A549 (cell line): ENCODE measurements around the gene SLC25A31. TPM values are rescaled to one million over a fixed set of nuclear protein-coding genes. Genes with fewer than 3 reads are reported as not detected.
A peak's percentile ranks its signal among the peaks of the same experiment; 100 is the strongest.

ENCODE experiments used
- ATAC-seq, 2 experiments: fragments of 200-7000 bp in 1 of 2; fragments of >200 bp in 1 of 2; cut with Nextera tagmentation in 1 of 2; cut with Tn5 transposase in 1 of 2; 3 replicates each; pipeline versions ENCODE4 v1.8.0 to v1.9.1; 2018 to 2020; ENCODE audit warnings: mild to moderate bottlenecking in 1 of 2, moderate library complexity in 1 of 2
- CTCF ChIA-PET: fragments of 300-600 bp; sonication (Branson Sonifier 250); formaldehyde crosslinking; extraction: SDS; loops from one replicate; lab custom pipeline; 2021; ENCODE audit warnings: antibody characterized with exemption, inconsistent platforms; lab: Yijun Ruan, JAX
- POLR2A ChIA-PET: fragments of 350-600 bp; formaldehyde crosslinking; extraction: SDS; loops from one replicate; lab custom pipeline; 2021; ENCODE audit warnings: antibody characterized with exemption, inconsistent platforms; lab: Yijun Ruan, JAX
- DNase-seq, 2 experiments: peaks; one replicate each; pipeline versions ENCODE4 v3.0.0 to v3.0.0-alpha.2; 2011 to 2016; ENCODE audit warnings: low read depth in 1 of 2, low spot score in 1 of 2
- FAIRE-seq: peaks from 2 replicates; lab custom pipeline; 2011; peaks lifted over from hg19 to GRCh38; lab: Jason Lieb, UNC
- H3K27ac ChIP-seq, 2 experiments: fragments of >200 bp; sonication (Bioruptor Twin); formaldehyde crosslinking; 3 replicates each; pipeline ENCODE4 v1.5.1; 2016 to 2017
- H3K4me1 ChIP-seq: fragments of >200 bp; sonication (Bioruptor Twin); formaldehyde crosslinking; 3 replicates; pipeline ENCODE4 v1.6.1; 2016
- H3K4me2 ChIP-seq: fragments of >200 bp; sonication (Bioruptor Twin); formaldehyde crosslinking; 3 replicates; pipeline ENCODE4 v1.6.1; 2016
- H3K4me3 ChIP-seq: fragments of >200 bp; sonication (Bioruptor Twin); formaldehyde crosslinking; 3 replicates; pipeline ENCODE4 v1.5.1; 2016
- H3K9me3 ChIP-seq: fragments of >200 bp; sonication (Bioruptor Twin); formaldehyde crosslinking; 3 replicates; pipeline ENCODE4 v1.6.1; 2016
- BCL3 ChIP-seq: fragments of >200 bp; sonication (Bioruptor Twin); formaldehyde crosslinking; IDR thresholded peaks from 3 replicates; pipeline ENCODE4 v1.6.1; 2016
- CEBPB ChIP-seq, 2 experiments: fragments of >200 bp in 1 of 2; sonication (Bioruptor Twin) in 1 of 2; formaldehyde crosslinking in 1 of 2; IDR thresholded peaks; 2 replicates each; pipeline ENCODE4 v1.6.1; 2012 to 2016
- EHMT2 ChIP-seq: fragments of 200-600 bp; sonication (generic); IDR thresholded peaks from 2 replicates; pipeline ENCODE4 v1.6.1; 2016; ENCODE audit warnings: antibody characterized with exemption, low read depth, mild to moderate bottlenecking, moderate library complexity
- FOSB ChIP-seq: fragments of 250-450 bp; sonication (Bioruptor Pico); IDR thresholded peaks from 2 replicates; pipeline ENCODE4 v1.5.0; 2020; ENCODE audit warnings: mild to moderate bottlenecking, moderate library complexity
- FOSL2 ChIP-seq, 2 experiments: fragments of 450-650 bp in 1 of 2; fragments of >200 bp in 1 of 2; sonication (Bioruptor Twin) in 1 of 2; formaldehyde crosslinking; IDR thresholded peaks; 2 replicates each; pipeline versions ENCODE4 v1.5.0 to v1.6.1; 2016 to 2020; ENCODE audit warnings: mild to moderate bottlenecking in 1 of 2, moderate library complexity in 1 of 2
- HDAC2 ChIP-seq: fragments of 200-600 bp; sonication (generic); IDR thresholded peaks from 2 replicates; pipeline ENCODE4 v1.6.1; 2016
- HEYL ChIP-seq: fragments of 250-450 bp; sonication (Bioruptor Pico); IDR thresholded peaks from 2 replicates; pipeline ENCODE4 v1.8.0; 2021; ENCODE audit warnings: mild to moderate bottlenecking, moderate library complexity
- JUN ChIP-seq, 2 experiments: fragments of >200 bp; sonication (Bioruptor Twin); formaldehyde crosslinking; IDR thresholded peaks; 2 replicates in 1 of 2; 3 replicates in 1 of 2; pipeline ENCODE4 v1.6.1; 2016 to 2017
- JUNB ChIP-seq: fragments of >200 bp; sonication (Bioruptor Twin); formaldehyde crosslinking; IDR thresholded peaks from 2 replicates; pipeline ENCODE4 v1.6.1; 2016
- KDM5A ChIP-seq: fragments of 200-600 bp; sonication (generic); IDR thresholded peaks from 2 replicates; pipeline ENCODE4 v1.6.1; 2016; ENCODE audit warnings: antibody characterized with exemption, mild to moderate bottlenecking
- MAFK ChIP-seq: fragments of 450-650 bp; IDR thresholded peaks from 2 replicates; pipeline ENCODE4 v1.6.1; 2014; ENCODE audit not compliant: partially characterized antibody
- MAX ChIP-seq: IDR thresholded peaks from 2 replicates; pipeline ENCODE4 v1.6.1; 2012
- MAZ ChIP-seq: fragments of 150-350 bp; IDR thresholded peaks from 2 replicates; pipeline ENCODE4 v1.6.1; 2014; ENCODE audit warnings: antibody characterized with exemption, low read depth, low read length, borderline replicate concordance
- NFE2L2 ChIP-seq: fragments of 150-350 bp; conservative IDR thresholded peaks from 2 replicates; pipeline ENCODE4 v1.6.1; 2014; ENCODE audit warnings: low read length
- PHF8 ChIP-seq: fragments of 200-600 bp; sonication (generic); IDR thresholded peaks from 2 replicates; pipeline ENCODE4 v1.6.1; 2016; ENCODE audit warnings: low read depth, mild to moderate bottlenecking, antibody characterized with exemption, moderate library complexity, borderline replicate concordance
- POLR2A ChIP-seq: IDR thresholded peaks from 2 replicates; pipeline ENCODE4 v1.6.1; 2012; ENCODE audit warnings: mild to moderate bottlenecking, low read length
- POLR2AphosphoS2 ChIP-seq: conservative IDR thresholded peaks from 2 replicates; pipeline ENCODE4 v1.6.1; 2012; ENCODE audit warnings: low read length, improper control_type of control experiment, inconsistent platforms
- TP53 ChIP-seq: fragments of 250-450 bp; sonication (Bioruptor Pico); IDR thresholded peaks from 2 replicates; pipeline ENCODE4 v1.5.0; 2021; ENCODE audit warnings: mild to moderate bottlenecking, moderate library complexity
- USF2 ChIP-seq: fragments of 450-650 bp; IDR thresholded peaks from 2 replicates; pipeline ENCODE4 v1.6.1; 2014; ENCODE audit warnings: antibody characterized with exemption
- ZC3H11A ChIP-seq: fragments of 450-650 bp; IDR thresholded peaks from 2 replicates; pipeline ENCODE4 v1.6.1; 2014; ENCODE audit warnings: antibody characterized with exemption, mild to moderate bottlenecking
- WGBS: methylation state at CpG from one replicate; pipeline ENCODE4 v1.1.6; 2017; ENCODE audit errors: missing lambda C conversion rate; 5-methylcytosine and 5-hydroxymethylcytosine counted together
- polyA plus RNA-seq, 4 experiments: library from polyadenylated mRNA; depleted of rRNA in 3 of 4; stranded (reverse); fragments of >200 nt; fragmentation: RNase III in 1 of 4; extraction: RNeasy Plus Mini Kit Qiagen cat#74134 plus additional on column Dnase treatment in 1 of 4; gene quantifications; 2 replicates in 3 of 4; 3 replicates in 1 of 4; pipeline ENCODE4 v1.2.3, GENCODE V29; 2011 to 2017

The SLC25A31 gene
- polyA plus RNA-seq, 2 of the 4 experiments (the other 2 are of a cell fraction) = not detected

- Histone ChIP-seq H3K4me3 (no peak overlapping the region), H3K9me3 (no peaks in the 10 kb centered on the region), H3K27ac (no peak overlapping the region), H3K4me1 (peaks cover 8% of the 10 kb centered on the region)
- peak in 1 of 2 experiments; percentile 30 for DNase-seq
- WGBS = 9% methylated on average over 3 of the region's 3 CpGs
- ChIA-PET CTCF (no interaction called here), POLR2A (no interaction called here)
- TF ChIP-seq FOSL2 (IDR thresholded peaks at IDR 0.05) = no peak
- TF ChIP-seq FOSL2 (CRISPR knock-in tag; IDR thresholded peaks at IDR 0.05) = peak; percentile 27; the same call in 1 of the 2 replicates
- TF ChIP-seq MAZ = no peak
- TF ChIP-seq EHMT2 = no peak
- no peak for TF ChIP-seq POLR2A
- no peak for TF ChIP-seq MAX
- TF ChIP-seq HDAC2 = no peak
- TF ChIP-seq, all 56 proteins: peak for 1
- peak overlapping the region; percentile 9; the same call in 1 of the 3 replicates for H3K4me2 ChIP-seq
- FAIRE-seq = no peak
- peak; percentile 25 to 56; a peak in 2 of 6 replicates for ATAC-seq
Measured at GRCh38 chr4:127759893-127760292, 29.7 kb downstream of the SLC25A31 start.

GRCh38 chr4:127771535-127772275 lies 41.5 kb downstream of the SLC25A31 start:
- Histone ChIP-seq H3K27ac (no peak overlapping the region), H3K4me1 (peaks cover 4% of the 10 kb centered on the region; the same call in 1 of the 3 replicates), H3K4me3 (no peak overlapping the region), H3K9me3 (no peaks in the 10 kb centered on the region), H3K4me2 (no peak overlapping the region)
- ChIA-PET POLR2A (no interaction called here), CTCF (interaction anchor here (0.6 kb wide), 1 partner anchor 48 kb away, joined by 3 read pairs; no protein-coding TSS in a partner anchor)
- 43% methylated on average over 4 of the region's 4 CpGs for WGBS
- FAIRE-seq (no peak), ATAC-seq (no peak), DNase-seq (no peak)
- TF ChIP-seq BCL3 (no peak), MAFK (no peak), USF2 (no peak), TP53 (CRISPR knock-in tag) (no peak), JUNB (no peak), POLR2A (no peak), ZC3H11A (no peak), FOSB (CRISPR knock-in tag) (no peak), CEBPB (IDR thresholded peaks at IDR 0.05) (no peak), POLR2AphosphoS2 (no peak), PHF8 (no peak), HEYL (CRISPR knock-in tag) (no peak), JUN (IDR thresholded peaks at IDR 0.05) (no peak)

GRCh38 chr4:127772769-127773671 lies 42.8 kb downstream of the SLC25A31 start:
- TF ChIP-seq MAFK (peak; percentile 27), NFE2L2 (no peak), KDM5A (no peak)
- ChIA-PET CTCF (interaction anchor here (0.6 kb wide), 1 partner anchor 49 kb away, joined by 3 read pairs; no protein-coding TSS in a partner anchor), POLR2A (no interaction called here)
- 90% methylated on average over 10 of the region's 10 CpGs for WGBS
- Histone ChIP-seq H3K4me3 (no peak overlapping the region), H3K27ac (no peak overlapping the region), H3K4me2 (no peak overlapping the region), H3K4me1 (peaks cover 6% of the 10 kb centered on the region; the same call in 1 of the 3 replicates), H3K9me3 (no peaks in the 10 kb centered on the region)
- ATAC-seq = no peak
- no peak for DNase-seq
- FAIRE-seq = no peak
